Right kidney (tissue), 1 donor: ENCODE results near the gene PXDC1.

Experiments
- DNase-seq: peaks from one replicate; pipeline ENCODE4 v3.0.0-alpha.2; 2016

PXDC1 gene

DNA sequence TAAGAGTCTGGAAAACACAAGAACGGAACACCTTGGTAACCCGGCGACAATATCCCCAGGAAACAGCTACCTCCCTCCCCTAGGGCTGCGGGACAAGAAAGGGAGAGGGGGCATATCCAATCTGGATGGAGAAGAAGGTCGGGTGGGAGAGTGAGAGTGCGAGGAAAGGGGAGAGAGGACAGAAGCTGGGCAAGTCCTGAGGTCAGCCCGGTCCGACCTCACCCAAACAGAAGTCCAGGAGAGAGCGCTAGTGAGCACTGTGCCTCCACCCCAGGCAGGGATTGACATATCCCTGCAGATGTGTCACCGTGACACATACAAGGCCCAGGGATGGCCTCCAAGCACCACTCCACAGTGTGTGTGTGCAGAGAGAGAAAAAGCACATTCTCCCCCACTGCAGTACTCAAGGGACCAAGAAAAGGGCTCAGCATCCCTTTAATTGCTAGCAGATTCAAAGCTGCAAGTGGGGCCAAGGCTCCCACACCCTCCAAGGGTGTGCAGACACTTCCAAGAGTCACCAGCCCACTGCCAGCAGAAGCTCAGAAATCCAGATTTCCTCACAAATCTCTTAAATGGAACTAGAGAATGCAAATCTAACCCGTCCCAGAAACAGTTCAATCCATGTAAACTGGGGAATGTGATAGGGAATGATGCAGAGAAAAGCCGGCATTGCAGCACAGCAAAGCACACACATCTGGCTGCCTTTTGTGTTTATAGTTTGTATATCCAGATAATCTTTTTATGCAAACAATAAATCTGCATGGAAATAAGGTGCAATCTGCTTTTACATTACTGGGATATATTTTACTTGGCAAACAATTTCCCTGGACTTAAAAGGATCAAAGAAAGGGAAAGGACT is 3.1 kb downstream of the PXDC1 start:
- DNase-seq: no peak

DNA sequence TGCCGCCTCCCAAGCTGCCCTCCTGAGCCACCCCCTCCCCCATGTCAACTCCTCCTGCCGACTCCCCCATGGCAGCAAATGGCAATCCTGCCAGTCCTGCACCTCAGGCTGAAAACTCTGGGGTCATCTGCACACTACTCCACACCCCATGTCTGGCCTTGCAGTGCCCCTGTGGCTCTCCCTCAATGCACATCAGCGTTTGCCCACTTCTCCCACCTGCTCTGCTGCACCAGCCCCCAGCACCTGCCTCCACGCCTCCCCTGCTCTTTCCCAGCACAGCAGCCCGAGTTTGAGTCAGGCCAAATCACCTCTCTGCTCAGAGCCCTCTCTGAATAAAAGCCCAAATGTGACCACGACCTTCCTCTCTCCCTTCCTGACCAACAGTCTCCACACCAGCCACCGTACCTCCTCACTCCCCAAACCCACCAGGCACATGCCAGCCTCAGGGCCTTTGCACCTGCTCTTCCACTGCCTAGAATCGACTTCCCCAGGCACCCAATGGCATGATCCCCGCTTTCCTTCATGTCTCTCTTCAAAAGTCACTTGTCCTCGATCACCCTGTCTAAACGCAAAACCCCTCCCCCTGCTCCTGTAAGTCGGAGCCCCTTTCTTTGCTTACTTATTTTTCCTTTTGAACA is 4.3 kb downstream of the PXDC1 start:
- DNase-seq: no peak

DNA sequence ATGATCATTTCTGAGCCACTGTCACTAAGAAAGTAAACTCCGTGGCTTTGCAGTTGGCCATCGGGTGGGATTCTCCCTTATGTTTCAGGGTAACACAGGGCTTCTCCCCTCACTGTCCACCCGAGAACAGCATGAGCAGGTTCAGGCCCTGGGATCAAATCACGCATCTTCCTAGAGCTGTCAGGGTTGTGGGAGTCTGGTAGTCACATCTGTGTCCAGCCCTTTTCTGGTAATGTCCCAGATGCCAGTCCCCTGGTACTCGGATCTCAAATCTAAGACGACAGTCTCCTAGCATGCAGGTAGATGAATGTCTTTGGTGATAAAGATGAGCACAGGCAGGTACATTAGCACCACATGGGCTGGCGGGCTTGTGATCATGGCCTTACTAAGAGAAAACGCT is 4.8 kb downstream of the PXDC1 start:
- no peak for DNase-seq

DNA sequence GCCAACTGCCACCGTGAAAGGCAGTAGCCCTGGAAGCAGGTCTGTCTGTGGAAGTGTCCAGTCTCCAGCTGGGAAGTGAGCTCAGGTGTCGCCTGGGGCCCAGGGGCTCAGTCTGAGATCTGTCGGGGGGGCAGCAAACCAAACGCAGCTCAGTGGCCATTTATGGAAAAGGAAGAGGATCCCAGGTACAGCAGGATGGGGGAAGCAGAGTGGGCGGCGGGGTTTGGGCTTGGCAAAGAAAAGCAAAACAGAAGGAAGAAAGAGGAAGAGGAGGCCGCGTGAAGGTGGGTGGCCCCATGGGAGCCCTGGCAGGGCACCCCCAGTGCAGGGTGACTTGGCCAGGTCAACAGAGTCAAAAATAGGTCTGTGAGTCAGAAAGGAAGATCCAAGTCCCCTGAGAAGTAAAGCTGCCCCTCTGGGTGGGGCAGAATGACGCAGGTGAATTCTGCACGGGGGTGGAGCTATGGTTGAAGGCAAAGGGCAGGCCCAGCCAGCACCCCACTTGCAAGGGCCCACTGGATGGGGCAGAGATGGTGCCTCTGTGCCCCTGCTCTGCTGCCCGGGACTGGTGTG is 5.3 kb downstream of the PXDC1 start:
- DNase-seq: no peak

DNA sequence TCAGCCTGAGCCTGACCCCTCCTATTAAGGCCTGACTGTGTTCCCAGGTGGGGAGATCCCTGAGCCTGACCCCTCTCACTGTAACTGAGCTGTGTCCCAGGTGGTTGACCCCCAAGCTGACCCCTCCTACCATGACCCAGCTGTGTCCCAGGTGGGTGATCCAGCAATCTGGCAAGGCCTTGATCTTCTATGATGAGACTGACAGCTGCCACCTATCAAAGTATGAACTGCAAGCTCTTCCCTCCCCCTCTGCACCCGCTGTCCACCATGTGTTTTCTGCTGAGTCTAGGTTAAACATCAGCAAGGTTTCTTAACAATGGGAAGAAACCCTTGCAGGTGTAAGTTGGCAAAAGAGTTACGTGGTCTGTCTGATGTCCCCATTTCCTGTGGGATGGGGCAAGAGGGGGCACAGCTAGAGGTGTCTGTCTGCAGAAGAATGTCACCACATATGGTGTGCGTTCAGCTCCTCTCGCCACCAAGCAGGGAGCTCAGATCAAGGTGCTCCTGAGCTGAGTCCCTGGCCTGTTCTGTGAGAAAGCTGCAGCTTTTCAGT is 5.9 kb downstream of the PXDC1 start:
- no peak for DNase-seq

DNA sequence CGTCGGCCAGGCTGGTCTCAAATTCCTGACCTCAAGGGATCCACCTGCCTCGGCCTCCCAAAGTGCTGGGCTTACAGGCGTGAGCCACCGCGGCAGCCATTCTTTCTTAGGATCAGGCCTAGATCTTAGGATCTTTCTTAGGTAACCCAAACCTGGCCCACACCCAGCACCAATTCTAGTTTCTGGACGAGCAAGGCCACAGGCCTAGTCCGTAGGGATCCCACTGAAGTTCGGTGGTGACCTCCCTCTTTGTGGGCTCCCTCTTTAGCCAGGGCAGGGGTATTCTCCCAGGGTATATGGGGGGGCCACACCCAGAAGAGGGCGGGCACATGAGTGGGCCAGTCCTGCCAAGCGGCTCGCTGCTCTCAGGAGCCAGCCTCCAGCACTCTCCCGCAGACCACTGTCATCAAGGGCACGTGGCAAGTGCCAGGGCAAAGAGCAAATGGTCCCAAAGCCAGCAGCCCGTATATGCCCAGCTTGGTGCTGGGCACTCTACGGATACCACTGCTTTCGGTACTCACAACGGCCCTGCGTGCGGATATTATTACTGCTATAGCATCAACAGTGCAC is 6.5 kb downstream of the PXDC1 start:
- no peak for DNase-seq

DNA sequence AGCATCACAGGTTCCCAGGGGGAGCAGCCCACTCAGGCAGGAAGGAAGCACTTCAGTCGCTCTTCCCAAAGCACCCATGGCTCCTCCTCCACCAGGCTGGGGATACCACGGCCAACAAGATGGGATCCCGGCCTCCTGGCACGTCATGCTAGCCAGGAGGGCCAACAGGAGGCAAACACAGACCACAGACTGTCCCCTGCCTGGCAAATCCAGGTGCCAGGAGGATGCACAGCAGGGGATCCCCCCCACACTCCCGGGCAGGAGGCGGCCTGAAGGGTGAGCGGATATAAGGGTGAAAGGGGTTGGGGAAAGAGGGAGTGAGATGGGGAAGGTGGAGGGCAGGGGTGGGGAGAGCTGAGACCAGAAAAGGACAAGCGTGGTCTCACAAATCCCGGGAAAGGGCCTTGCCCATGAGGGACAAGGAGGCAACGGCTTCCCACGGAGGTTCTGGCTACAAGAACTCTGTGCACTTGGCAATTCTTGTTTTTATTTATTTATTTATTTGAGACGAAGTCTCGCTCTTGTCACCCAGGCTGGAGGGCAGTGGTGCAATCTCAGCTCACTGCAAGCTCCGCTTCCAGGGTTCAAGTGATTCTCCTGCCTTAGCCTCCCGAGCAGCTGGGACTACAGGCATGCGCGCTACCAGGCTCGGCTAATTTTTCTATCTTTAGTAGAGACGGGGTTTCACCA is 7.2 kb downstream of the PXDC1 start:
- no peak for DNase-seq

DNA sequence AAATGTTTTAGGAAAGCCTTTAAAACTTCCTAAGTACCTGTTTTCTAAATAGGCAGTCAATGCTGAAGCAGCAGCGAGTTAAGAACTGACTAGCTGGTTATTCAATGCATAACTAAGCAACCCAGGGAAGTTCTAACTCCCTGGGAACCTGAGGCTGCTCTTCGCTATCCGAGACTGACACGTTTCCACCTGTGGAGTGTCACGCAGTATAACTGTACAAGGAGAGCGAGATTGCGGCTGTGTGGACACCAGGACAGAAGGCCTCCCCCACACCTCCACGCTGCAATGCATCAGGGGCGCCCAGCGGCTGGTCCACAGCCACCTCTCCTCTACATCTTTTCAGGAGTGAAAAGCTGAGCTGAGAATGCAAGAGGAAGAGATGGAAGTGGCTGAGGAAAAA is 8.0 kb downstream of the PXDC1 start:
- no peak for DNase-seq

DNA sequence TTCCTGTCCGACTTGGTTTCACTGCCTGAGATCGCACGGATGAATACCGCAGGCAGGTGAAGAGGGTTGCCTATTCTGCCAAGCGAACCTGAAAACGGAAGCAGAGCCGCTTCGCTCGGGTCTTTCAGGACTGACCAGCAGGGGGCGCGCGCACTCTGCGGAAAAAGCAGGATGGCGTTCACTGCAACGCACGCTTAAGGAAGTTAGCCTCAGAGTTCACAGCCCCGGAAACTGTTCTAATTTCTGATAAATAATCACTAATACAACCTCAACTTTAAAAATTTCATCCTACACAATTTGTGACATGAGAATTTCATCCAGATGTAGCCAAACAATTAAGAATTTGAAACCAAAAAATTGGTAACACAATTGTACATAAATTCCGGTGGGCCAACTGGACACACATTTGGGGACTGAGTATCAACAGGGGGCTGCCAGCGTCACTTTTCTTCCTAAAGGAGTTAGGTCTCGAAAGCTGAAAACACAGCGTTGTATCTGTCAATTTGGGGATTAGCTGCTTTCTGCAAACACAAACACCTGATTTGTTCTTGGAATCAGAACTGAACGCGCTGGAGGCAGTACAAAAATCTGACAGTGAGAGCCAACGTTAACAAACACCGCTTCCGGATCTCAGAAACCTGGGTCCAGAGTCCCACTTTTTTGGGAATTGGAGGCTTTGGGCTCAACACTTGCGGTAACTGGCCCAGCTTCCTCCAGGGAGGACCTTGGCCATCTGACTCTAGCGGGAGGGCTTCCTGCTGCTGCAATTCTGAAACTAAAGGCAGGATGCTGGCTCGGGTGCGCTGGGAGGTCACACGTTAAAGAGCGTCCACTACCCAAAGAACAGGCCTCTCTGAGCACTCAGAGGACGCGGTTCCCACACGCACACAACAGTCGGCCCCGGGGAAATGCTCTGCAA is 8.8 kb downstream of the PXDC1 start:
- DNase-seq: peak; percentile 62

DNA sequence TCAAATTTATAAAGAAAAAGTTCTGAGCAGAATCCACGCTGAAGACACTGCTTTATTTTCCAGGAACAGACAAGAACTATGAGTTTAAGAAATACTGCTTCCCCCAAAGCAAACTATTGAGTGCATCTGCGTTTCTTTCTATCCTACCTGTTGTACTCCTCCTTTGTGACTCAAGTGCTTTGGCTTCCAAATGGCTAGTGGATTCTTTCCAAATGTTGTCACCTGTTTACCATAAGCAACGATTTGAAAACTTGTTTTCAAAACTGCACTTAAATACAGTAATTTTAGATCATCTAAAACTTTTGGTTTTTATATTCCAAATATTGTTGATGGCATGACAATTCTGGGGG is 9.5 kb downstream of the PXDC1 start:
- no peak for DNase-seq

DNA sequence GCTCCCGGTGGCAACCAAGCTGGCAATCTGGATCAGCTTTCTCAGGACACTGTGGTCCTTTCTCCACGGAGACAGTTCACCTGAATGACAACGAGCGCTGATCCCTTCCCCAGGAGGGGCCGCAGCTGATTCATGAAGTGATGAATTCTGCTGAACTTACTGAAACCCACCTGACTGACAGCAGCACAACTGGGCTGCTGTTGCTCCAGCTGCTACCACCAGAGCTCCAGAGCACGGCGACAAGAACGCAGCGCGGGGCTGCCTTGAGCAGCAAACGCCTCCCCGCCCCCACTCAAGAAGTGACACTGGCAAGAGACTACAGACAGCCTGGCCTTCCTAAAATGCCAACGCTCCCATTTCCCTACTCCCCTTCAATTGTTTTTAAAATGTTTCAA is 10.0 kb downstream of the PXDC1 start:
- DNase-seq: no peak

DNA sequence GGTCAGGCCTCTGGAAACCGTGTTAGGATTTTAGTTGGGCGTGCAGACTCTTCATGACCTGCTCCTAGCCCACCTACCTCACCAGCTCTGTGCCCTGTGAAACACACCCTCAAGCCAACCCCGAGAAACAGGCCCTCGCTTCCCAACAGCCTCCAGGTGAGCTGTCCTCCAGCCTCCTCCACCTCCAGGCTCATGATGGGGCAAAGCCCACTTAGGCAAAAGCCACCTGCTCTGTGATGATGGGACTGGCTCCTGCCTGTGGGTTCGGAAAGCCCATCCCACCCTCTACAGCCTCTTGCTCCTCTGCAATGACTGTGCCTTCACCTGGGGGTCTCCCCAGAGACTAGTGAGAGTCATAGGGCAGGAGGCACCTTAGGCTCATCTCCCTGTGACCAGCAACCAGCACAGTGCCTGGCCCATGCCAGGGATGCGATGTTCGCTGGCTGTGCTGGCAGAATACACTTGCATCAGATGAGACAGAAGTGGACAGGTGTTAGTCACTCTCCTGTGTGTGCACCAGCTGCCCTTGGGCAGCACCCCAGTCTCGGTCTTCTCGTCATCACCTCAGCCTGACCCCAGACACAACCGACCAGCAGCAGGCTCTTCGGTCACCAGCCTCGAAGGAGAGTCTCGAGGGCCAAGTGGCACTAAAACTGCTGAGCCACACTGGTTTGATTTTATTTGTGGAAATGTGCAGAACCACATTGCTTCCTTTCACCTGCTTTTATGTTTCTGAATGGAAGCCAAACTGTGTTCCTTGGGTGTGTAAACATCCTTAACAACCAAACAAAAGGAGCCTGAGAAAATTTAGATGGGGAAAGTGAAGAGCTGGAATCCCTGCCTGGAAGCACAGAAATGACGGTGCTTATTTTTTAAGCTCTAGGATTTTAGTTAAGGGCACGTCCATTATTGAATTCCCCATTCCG is 10.7 kb downstream of the PXDC1 start:
- DNase-seq: no peak

DNA sequence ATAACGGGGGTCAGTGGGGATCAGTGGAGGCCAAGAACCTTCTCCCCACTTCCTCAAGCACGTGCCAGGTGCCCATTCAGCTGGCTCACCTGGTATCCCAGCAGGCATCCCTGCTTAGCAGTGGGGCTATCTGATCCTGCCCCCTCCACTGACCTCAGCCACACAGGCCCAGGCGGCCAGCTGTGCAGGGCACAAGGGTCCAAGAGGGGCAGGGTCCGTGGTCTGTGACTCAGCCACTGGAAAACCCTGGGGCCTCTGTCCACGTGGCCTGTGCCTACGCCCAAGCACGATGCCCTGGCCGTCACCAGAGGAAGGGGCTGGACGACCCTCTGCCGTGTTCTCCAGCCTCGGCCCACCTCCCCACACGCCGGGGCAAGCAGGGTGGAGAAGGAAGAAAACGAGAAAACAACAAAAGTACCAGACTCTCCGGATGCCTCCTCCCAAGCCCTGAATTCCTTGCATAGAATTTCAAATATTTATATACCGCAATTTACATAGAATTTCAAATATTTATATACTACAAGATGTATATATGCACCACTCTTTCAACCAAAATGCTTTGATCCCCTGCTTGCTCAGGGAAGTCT is 12.1 kb downstream of the PXDC1 start:
- no peak for DNase-seq

DNA sequence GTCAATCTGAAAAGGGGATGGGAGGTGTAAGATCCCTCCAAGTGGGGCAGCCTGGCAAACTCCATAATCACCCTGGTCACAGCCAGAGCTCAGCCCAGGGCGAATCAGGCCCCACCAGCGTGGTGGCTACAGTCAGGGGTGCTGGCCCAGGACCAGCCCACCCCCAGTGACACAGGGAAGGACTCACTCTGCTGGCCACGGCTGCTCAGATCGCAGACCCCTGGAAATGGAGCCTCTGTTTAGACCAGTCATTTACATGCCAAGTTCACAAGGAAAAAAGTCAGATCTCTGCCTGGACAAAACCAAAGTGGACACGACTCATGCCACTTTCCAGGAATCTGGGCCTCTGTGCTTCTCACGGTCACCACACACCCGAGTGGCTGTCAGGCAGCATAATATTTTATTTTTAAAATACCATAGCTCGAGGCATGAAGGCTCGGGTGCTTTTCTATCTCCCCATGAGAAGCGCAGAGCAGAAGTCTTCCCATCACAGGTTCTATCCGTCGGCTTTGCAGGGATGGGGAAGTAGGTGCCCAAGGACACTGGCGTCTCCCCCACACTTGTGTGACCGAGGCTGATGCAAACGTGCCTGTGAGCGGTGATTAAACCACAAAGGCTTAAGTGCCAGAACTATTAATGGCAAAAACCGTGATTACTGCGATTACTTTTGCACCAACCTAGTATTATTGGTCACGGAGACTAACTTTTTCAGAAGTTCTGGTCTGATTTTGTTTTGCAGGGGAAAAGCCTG is 13.0 kb downstream of the PXDC1 start:
- no peak for DNase-seq

DNA sequence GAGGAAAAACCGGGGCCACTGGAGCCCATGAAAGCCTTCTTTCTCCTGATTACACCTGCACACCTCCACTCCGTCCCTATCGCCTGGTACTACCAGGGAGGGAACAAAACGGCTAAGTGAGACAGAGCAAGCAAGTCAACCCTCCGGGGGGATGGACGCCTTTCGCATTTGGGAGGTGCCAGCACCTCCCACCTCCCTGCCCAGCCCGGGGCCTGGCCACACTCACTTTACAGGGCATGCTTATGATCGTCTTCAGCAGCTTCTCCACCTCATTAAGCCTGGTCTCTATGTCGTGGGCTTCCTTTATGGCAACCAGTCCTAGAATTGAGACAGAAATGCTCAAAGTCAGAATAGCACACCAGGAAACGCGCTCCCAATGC is 13.7 kb downstream of the PXDC1 start:
- DNase-seq: no peak

DNA sequence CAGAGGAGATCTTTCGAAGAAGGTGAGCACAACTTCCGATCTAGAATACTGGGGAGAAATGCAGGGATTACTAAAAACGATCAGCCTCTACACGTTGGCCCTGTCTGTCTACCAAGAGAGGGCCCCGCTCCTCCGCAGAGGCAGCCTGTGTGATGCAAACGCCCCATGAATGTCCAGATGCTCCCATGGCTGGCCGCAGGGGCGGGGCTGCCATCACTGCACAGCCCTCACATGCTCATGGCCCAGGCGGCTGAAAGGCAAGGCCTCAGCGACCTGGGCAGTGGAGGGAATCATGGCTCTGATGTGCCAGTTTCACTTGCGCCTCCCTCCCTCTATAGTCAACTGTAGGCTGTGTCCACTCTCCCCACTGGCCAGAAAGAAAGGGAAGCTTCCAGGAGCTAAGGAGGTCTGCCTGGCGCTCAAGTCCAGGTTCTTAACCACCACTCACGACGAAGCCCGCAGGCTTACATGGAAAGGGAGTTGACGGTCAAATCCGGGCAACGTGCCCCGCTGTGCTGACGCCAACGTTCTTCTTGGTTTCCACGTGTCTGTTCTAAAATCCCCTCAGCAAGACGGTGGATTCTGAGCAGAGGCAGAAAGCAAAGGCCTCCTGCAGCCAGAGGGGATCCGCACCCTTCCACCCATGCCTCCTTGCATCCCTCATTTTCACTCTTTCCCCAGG is 14.2 kb downstream of the PXDC1 start:
- DNase-seq: no peak

DNA sequence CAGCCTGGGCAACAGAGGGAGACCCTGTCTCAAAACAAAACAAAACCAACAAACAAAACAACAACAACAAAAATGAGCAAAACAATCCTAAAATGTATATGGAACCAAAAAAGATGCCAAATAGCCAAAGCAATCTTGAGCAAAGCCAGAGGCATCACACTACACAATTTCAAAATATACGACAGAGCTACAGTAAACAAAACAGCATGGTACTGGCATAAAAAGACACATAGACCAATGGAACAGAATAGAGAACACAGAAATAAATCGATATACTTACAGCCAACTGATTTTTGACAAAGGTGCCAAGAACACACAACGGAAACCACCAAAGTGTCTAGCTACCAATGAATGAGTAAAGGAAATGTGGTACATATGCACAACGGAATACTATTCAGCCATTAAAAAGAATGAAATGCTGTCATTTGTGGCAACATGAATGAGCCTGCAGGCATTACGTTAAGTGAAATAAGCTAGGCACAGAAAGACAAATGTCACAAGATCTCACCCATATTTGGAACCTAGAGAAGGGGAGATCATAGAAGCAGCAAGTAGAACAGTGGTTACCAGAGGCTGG is 16.4 kb downstream of the PXDC1 start:
- no peak for DNase-seq

DNA sequence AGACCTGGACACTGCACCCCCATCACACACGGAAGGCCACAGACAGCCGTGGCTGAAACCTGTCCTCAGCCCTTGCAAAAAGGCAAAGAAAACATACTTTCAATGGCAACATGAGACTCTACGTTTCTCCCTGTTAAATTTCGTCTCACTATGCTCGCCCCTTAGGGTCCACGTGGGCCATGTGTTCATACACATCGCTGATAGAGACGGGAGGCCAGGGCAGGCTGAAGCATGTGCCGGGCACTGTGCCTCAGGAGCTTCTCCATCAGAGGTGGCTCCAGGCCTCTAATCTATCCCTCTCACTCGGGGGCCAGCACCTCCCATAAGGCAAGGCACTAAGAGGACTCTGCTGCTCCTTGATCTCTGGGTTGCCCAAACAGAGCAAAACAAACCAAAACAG is 17.5 kb downstream of the PXDC1 start:
- DNase-seq: no peak
